Activated T-cell treated with anti-CD3 and anti-CD28 coated beads for 48 hours (primary cell): Measurements from ENCODE around the gene TOMM20.

Experiments
- DNase-seq: peaks from one replicate; pipeline ENCODE4 v3.0.0-alpha.2; 2020; ENCODE audit warnings: low read depth

Gene TOMM20

GRCh38 chr1:235133086-235133485 lies 4.4 kb upstream of the TOMM20 start:
- DNase-seq, result no peak

GRCh38 chr1:235131961-235132360 lies 3.3 kb upstream of the TOMM20 start:
- no peak for DNase-seq

GRCh38 chr1:235130766-235131270 lies 2.2 kb upstream of the TOMM20 start:
- no peak for DNase-seq

- no peak for DNase-seq
Observed at GRCh38 chr1:235129774-235130570, 1.3 kb upstream of the TOMM20 start.

- no peak for DNase-seq
Observed at GRCh38 chr1:235127732-235128455, 743 bp downstream of the TOMM20 start.

- no peak for DNase-seq
Observed at GRCh38 chr1:235127203-235127602, 1.4 kb downstream of the TOMM20 start.

- DNase-seq, result no peak
Observed at GRCh38 chr1:235124665-235125064, 4.0 kb downstream of the TOMM20 start.

- DNase-seq, result no peak
Observed at GRCh38 chr1:235124111-235124510, 4.5 kb downstream of the TOMM20 start.

GRCh38 chr1:235122348-235122747 lies 6.3 kb downstream of the TOMM20 start:
- no peak for DNase-seq

- DNase-seq, result no peak
Observed at GRCh38 chr1:235113183-235113917, 15.3 kb downstream of the TOMM20 start.

- no peak for DNase-seq
Observed at GRCh38 chr1:235112297-235113182, 16.1 kb downstream of the TOMM20 start.

- DNase-seq, result no peak
Observed at GRCh38 chr1:235111107-235111506, 17.5 kb downstream of the TOMM20 start.

- no peak for DNase-seq
Observed at GRCh38 chr1:235108876-235109275, 19.8 kb downstream of the TOMM20 start.

- no peak for DNase-seq
Observed at GRCh38 chr1:235108185-235108593, 20.4 kb downstream of the TOMM20 start.

GRCh38 chr1:235107368-235108184 lies 21.1 kb downstream of the TOMM20 start:
- no peak for DNase-seq

- no peak for DNase-seq
Observed at GRCh38 chr1:235106457-235106856, 22.2 kb downstream of the TOMM20 start.

- no peak for DNase-seq
Observed at GRCh38 chr1:235105051-235106043, 23.3 kb downstream of the TOMM20 start.

GRCh38 chr1:235102993-235103411 lies 25.6 kb downstream of the TOMM20 start:
- no peak for DNase-seq

GRCh38 chr1:235102259-235102582 lies 26.4 kb downstream of the TOMM20 start:
- DNase-seq, result no peak
